Fibroblast of peridontal ligament (primary cell): ENCODE results near the gene INTU.
"Not testable (repeated sequence)": the region's sequence is repeated elsewhere in the genome, so short reads cannot be mapped to it uniquely, and the experiment has no call there.

Experiments
- DNase-seq: peaks from one replicate; pipeline ENCODE4 v3.0.0-alpha.2; 2010; ENCODE audit errors: extremely low read depth

The INTU gene

GRCh38 chr4:127632420-127633403 lies at the start of gene INTU:
INTU (plus strand) TSS chr4:127632957; CDS start chr4:127633035, 78 bp downstream.
- DNase-seq, result peak; percentile 96

- DNase-seq, result not testable (repeated sequence)
Observed at GRCh38 chr4:127586496-127586895, 46.3 kb upstream of the INTU start.

- DNase-seq, result peak; percentile 43
Observed at GRCh38 chr4:127586922-127587571, 45.7 kb upstream of the INTU start.

- not testable (repeated sequence) for DNase-seq
Observed at GRCh38 chr4:127589153-127589552, 43.6 kb upstream of the INTU start.

DNA sequence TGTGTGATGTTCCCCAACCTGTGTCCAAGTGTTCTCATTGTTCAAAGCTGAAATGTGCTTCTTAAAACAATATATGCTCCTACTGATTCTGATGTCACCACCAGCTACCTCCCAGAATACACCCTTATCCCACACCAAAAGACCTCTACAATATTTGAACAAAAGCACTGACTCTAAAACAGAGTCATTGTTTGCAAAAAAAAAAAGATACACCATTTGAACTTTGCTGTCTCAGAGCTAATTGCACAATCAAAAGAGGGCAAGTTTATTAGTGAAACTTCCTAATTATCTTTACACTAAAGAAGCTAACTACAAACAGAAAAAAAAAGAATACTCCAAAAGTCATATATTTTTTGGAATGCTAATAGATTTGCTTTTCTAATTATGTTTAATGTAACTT lies 34.1 kb upstream of the INTU start:
- no peak for DNase-seq

GRCh38 chr4:127601029-127601428 lies 31.7 kb upstream of the INTU start:
- peak; percentile 63 for DNase-seq

- peak; percentile 81 for DNase-seq
Observed at GRCh38 chr4:127604949-127605709, 27.6 kb upstream of the INTU start.

DNA sequence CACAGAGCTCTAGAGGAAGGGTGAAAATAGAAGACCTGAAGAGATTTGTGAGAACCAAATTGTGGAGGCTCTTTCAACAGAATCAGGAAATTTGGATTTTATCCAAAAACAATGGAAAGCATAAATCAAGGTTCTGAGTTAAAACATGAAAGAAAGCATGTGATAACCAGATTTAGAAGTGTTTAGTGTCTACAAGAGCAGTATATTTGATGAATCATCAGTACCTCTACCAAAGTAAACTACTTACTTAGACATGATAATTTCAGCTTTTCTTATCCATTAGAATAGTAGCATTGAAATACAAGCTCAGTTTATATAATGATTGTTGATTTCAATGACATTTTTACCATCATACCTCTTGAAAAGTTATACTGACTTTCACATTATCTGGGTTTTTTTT lies 25.9 kb upstream of the INTU start:
- no peak for DNase-seq

DNA sequence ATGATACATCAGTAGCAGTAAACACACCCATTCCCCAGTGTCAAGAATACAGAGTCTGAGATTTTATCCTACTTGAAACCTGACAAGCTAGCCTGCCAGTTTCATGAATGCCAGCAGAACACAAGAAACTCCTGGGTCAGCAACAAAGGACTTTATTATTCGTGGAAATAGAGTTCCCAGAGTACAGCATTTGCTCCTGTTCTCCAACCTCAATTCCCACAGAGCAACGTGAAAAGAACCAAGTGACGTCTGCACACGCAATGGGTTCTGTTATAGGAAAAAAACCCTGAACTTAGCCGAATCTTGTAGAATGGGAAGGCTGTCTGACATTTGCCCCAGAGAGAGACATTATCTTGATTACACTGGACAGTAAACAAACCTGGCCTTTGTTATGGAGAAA lies 23.3 kb upstream of the INTU start:
- DNase-seq, result no peak

DNA sequence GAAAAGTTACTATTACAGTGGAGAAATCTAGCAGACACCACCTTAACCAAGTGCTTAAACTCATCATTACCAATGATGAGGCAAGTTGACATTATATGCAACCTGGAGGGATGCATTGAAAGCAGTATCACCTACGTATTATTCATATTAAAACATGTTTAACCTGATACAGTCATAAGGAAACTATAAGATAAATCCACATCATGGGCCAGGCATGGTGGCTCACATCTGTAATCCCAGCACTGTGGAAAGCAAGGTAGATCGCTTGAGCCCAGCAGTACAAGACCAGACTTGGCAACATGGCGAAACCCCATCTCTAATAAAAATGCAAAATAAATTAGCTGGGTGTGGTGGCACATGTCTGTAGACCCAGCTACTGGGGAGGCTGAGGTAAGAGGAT lies 22.3 kb upstream of the INTU start:
- DNase-seq, result no peak

GRCh38 chr4:127616898-127617297 lies 15.9 kb upstream of the INTU start:
- DNase-seq, result no peak

- DNase-seq, result no peak
Observed at GRCh38 chr4:127618427-127618826, 14.3 kb upstream of the INTU start.

DNA sequence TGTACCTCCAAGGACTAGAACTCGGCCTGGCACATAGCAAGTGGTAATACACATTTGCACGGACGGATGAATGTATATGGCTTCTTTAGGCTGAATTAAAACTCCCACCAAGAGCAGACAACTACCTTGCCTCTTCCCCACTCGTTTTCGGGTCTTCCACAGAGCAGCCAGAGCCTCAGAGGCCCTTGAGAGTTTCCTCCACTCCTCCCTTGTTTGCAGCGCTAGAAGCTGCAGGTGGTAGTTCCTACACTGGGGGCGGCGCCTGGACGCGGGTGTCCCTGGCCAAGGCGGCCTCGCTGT lies 10.2 kb upstream of the INTU start:
- DNase-seq, result no peak

DNA sequence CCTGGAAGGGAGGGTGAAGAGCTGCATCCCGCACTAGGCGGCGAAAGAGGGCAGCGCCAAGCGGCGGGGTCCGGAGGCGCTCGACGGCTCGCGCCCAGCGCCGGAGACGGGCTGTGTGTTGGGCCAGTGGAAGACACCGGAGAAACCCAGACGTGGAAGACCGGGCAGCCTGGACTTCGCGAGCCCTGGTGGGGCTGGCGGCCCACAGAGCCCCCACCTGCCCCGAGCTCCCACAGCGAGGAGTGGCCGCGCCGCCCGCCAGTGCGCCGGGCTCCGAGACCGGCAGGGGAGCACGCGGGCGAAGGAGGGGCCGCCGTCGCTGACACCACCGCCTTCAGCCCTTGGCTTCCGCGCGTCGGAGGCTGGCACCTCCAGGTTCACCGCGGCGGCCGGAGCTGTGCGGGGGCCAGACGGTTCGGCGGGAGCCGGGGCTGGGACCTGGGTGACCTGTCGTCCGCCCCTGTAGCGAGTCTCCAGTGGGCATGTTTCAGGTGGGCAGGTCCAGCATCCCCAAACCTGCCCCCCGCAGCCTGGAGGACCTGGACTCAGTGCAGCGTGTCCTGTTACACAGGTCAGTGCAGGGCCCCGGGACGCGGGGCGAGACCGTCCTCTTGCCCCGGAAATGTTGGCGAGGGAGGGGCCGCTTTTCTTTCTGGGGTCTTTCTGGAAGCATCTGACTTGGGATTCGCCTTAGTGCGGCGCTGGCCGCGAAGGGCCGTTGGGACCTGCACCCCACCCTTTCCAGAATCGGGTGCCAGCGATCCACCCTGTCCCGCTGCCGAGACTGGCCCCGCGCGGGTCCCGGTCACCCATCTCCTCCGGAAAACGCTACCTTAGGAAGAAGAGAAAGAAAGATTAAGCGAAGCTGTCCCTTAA lies 9.6 kb upstream of the INTU start:
- DNase-seq, result no peak

DNA sequence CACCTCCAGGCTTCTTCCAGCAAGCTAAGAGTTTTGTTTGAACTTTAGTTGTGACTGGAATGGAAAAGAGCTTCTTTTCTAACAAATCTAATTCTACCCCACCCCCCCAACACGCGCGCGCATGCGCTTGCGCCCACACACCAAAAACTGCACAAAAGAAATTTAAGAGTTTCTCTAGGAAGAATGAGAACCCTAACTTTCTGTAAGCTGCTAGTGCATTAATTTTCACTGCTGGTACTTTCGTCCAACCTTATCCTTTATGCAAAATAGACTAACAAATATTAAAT lies 9.0 kb upstream of the INTU start:
- peak; percentile 44 for DNase-seq

GRCh38 chr4:127624173-127624572 lies 8.6 kb upstream of the INTU start:
- no peak for DNase-seq

DNA sequence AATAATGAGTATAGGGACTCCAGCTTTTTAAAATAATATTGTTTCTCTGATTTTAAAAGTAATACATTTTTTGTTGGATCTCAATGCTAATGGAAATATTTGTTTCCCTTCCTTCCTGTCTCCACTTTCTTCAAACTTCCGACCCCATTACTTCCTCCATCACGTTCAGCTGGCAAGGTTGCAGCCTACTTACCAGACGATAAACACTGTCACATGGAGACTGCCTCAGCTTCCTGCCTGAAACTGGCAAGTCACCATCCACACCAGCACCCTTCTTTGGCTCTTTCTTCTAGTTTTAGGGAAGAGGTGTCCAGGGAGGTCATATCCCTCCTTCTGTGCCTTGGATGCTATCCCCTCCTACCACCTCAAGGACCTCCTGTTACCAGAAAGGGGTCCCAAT lies 3.4 kb upstream of the INTU start:
- no peak for DNase-seq

DNA sequence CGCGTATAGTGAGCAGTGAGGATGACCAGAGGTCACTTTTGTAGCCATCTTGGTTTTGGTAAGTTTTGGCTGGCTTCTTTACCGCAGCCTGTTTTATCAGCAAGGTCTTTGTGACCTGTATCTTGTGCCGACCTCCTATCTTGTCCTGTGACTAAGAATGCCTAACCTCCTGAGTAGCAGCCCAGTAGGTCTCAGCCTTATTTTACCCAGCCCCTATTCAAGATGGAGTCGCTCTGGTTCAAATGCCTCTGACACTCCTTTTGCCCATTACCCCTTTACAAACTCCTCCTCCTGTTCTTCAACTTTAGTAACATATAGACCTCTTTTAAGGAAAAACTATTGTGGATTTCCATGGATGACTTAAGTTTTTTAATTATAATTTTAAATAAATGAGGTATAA lies 2.6 kb upstream of the INTU start:
- no peak for DNase-seq

GRCh38 chr4:127631420-127631819 lies 1.3 kb upstream of the INTU start:
- no peak for DNase-seq

DNA sequence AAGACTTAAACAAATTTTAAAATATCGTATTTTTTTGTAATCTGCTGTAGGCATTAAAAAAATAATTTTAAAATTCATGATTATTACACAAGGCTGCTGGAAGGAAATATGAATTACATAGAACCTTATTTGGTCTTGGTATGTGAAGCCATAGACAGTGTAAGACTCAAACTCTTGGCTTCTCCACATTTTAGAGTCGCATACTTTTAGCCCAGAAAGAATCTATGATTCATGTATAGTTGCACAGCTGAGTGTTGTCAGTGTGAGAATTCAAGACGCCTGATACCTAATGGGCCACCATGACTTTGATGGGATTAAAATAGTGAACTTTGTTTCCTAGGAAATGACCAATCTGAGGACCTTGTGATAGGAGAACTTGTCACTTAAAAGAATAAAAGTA lies 1.4 kb downstream of the INTU start:
- peak; percentile 81 for DNase-seq

- DNase-seq, result peak; percentile 40
Observed at GRCh38 chr4:127641524-127641923, 8.8 kb downstream of the INTU start.

DNA sequence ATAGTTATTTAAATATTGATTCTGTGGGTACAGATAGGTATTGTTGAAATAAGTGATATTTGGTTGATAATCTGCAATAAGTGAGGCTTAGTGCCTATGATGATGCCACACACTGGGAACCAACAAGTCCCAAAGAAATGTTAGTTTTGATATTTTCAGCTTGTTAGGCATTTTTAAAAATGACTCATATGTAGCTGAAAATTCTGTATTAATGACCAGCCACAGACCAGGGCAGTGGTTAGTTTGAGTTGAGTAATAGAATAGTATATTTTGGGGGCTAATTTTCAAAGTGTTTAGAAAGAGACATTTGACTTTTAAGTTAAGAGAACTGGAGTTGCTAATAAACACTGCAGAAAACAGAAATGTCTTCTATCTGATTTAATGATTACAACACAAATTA lies 9.4 kb downstream of the INTU start:
- peak; percentile 23 for DNase-seq
